Stomach (tissue), 4 donors: ENCODE measurements around the gene SPHKAP.

ENCODE experiments used
- CTCF ChIP-seq, 7 experiments: fragments of 450-650 bp in 4 of 7; fragments of 200-600 bp in 3 of 7; sonication (generic) in 3 of 7; IDR thresholded peaks; one replicate each; pipeline ENCODE4 v1.5.1; 2016 to 2019; ENCODE audit warnings: antibody characterized with exemption in 7 of 7, control low read depth in 2 of 7, mild to moderate bottlenecking in 1 of 7
- EP300 ChIP-seq: sonication (generic); formaldehyde crosslinking; IDR thresholded peaks from one replicate; pipeline ENCODE4 v1.6.1; 2017; ENCODE audit warnings: antibody characterized with exemption
- POLR2A ChIP-seq, 4 donors: fragments of 450-650 bp; IDR thresholded peaks; one replicate each; pipeline ENCODE4 v1.6.1; 2016; ENCODE audit warnings: antibody characterized with exemption in 4 of 4, control low read depth in 2 of 4, mild to moderate bottlenecking in 1 of 4, moderate library complexity in 1 of 4
- POLR2AphosphoS5 ChIP-seq, 3 donors: sonication (generic); formaldehyde crosslinking; IDR thresholded peaks; one replicate each; pipeline ENCODE4 v1.6.1; 2016; ENCODE audit warnings: antibody characterized with exemption in 3 of 3

GRCh38 chr2:228066126-228066798 lies 115.2 kb downstream of the SPHKAP start:
- TF ChIP-seq CTCF (IDR thresholded peaks at IDR 0.05) = no peak
- TF ChIP-seq EP300 = no peak
- no peak for TF ChIP-seq POLR2AphosphoS5 (IDR thresholded peaks at IDR 0.05)
- TF ChIP-seq POLR2A (IDR thresholded peaks at IDR 0.05) = no peak
